ENCODE results near the gene CACNA1I. TPM values are rescaled to one million over a fixed set of nuclear protein-coding genes. Genes with fewer than 3 reads are reported as not detected.

CACNA1I gene
- total RNA-seq, 4 donors from 2014 or later: under 0.01 to 0.15 TPM; not detected in 2

- Histone ChIP-seq H3K27me3 (no peaks in the 10 kb centered on the region), H3K27ac (no peak overlapping the region), H3K36me3 (no peaks in the 10 kb centered on the region), H3K4me3 (no peak overlapping the region), H3K9me3 (peaks cover 0 to 15% of the 10 kb centered on the region in 2 donors), H3K4me1 (no peaks in the 10 kb centered on the region)
- intact Hi-C loops (cut with DNase I; ENCODE audit: low total_unique reads): no loop called here
- no peak for DNase-seq
- no peak for TF ChIP-seq CTCF (IDR thresholded peaks at IDR 0.05)
- no peak for TF ChIP-seq POLR2A (IDR thresholded peaks at IDR 0.05)
Measured at GRCh38 chr22:39674536-39674935, 104.0 kb downstream of the CACNA1I start.

GRCh38 chr22:39675947-39676346 lies 105.4 kb downstream of the CACNA1I start:
- Histone ChIP-seq H3K9me3 (peaks cover 0 to 15% of the 10 kb centered on the region in 2 donors), H3K4me1 (no peaks in the 10 kb centered on the region), H3K27me3 (no peaks in the 10 kb centered on the region), H3K27ac (no peak overlapping the region), H3K36me3 (no peaks in the 10 kb centered on the region), H3K4me3 (no peak overlapping the region)
- DNase-seq: no peak
- intact Hi-C loops (cut with DNase I; ENCODE audit: low total_unique reads): no loop called here
- TF ChIP-seq CTCF (IDR thresholded peaks at IDR 0.05): no peak
- no peak for TF ChIP-seq POLR2A (IDR thresholded peaks at IDR 0.05)

- TF ChIP-seq POLR2A (IDR thresholded peaks at IDR 0.05): no peak
- no peak for TF ChIP-seq CTCF (IDR thresholded peaks at IDR 0.05)
- intact Hi-C loops (cut with DNase I; ENCODE audit: low total_unique reads): no loop called here
- no peaks in the 10 kb centered on the region for H3K27me3 ChIP-seq
Measured at GRCh38 chr22:39677967-39678366, 107.4 kb downstream of the CACNA1I start.

GRCh38 chr22:39678862-39679490 lies 108.4 kb downstream of the CACNA1I start:
- Histone ChIP-seq H3K27me3 (no peaks in the 10 kb centered on the region), H3K36me3 (no peaks in the 10 kb centered on the region), H3K27ac (no peak overlapping the region), H3K9me3 (no peaks in the 10 kb centered on the region), H3K4me3 (no peak overlapping the region), H3K4me1 (no peaks in the 10 kb centered on the region)
- TF ChIP-seq CTCF (IDR thresholded peaks at IDR 0.05) (no peak), POLR2A (IDR thresholded peaks at IDR 0.05) (no peak)
- no peak for DNase-seq
- intact Hi-C loops (cut with DNase I; ENCODE audit: low total_unique reads): no loop called here

More at GRCh38 chr22:39677967-39678366, 107.4 kb downstream of the CACNA1I start:
- Histone ChIP-seq H3K27ac (no peak overlapping the region), H3K9me3 (peaks cover 0 to under 1% of the 10 kb centered on the region in 2 donors), H3K4me1 (no peaks in the 10 kb centered on the region), H3K4me3 (no peak overlapping the region), H3K36me3 (no peaks in the 10 kb centered on the region)
- DNase-seq: no peak

DNA sequence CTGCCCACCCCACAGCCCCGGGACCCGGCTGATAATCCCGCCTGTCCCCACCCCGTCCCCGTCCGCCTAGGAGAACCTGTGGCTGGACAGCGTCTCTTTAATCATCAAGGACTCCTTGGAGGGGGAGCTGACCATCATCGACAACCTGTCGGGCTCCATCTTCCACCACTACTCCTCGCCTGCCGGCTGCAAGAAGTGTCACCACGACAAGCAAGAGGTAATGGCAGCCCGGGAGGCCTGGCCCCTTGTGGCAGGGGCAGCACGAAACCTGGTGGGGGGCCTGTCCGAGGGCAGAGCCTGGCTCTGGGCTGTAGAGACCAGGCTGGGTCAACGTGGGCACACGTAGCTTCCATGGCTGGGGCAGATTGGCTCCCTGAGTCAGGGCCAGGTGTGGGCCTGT lies 109.1 kb downstream of the CACNA1I start:
- Histone ChIP-seq H3K27me3 (no peaks in the 10 kb centered on the region), H3K36me3 (no peaks in the 10 kb centered on the region), H3K4me3 (no peak overlapping the region), H3K9me3 (no peaks in the 10 kb centered on the region), H3K27ac (no peak overlapping the region), H3K4me1 (no peaks in the 10 kb centered on the region)
- DNase-seq: no peak
- TF ChIP-seq POLR2A (IDR thresholded peaks at IDR 0.05) (no peak), CTCF (IDR thresholded peaks at IDR 0.05) (no peak)
- intact Hi-C loops (cut with DNase I; ENCODE audit: low total_unique reads): no loop called here
